DND-41 (cell line): Measurements from ENCODE around the gene SIL1.

Experiments used
- EZH2 ChIP-seq: IDR thresholded peaks from 3 replicates; pipeline ENCODE4 v1.6.1; 2012; ENCODE audit warnings: borderline replicate concordance, low read depth, mild to moderate bottlenecking, moderate library complexity, low read length, inconsistent platforms; ENCODE audit not compliant: severe bottlenecking
- TF ChIP-seq, protein P1 (sequence below): IDR thresholded peaks from 2 replicates; pipeline ENCODE4 v1.5.1; 2012; ENCODE audit warnings: borderline replicate concordance, low read length, moderate library complexity, mild to moderate bottlenecking; ENCODE audit not compliant: poor library complexity, severe bottlenecking; ENCODE audit errors: extremely low read depth

DNA sequence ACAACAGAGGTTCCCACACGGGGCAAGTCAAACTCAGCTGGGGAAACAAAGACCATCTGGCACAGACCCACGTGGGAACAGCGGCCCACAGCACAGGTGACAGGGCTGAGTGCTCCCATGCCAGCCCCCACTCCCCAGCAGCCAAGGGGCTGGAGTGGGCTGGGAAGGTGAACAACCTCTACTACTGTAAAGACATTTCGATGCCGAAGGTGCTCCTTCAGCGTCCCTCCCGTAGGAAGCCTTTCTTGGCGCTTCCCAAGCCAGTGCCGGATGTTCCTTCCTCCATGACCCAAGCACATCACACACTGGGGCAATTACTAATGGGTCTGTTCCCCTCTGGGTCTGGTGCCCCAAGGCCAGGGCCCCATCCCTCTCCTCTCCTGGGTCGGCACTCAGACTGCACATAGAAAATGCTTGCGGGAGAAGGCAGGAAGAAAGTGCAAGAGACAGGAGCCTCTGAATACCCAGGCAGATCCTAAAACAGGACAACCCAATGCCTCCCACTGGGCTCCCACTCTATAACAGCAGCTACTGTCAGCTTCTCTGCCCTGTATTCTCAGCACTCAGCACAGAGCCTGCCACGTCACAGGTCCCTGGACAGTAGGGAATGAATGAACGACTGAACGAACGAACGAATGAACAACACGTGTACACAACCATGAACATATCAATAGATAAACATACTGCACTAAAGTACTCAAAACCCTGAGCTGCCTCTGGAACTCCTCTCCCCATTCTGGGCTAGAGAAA, 246.0 kb downstream of the SIL1 start:
- TF ChIP-seq, protein P1, sequence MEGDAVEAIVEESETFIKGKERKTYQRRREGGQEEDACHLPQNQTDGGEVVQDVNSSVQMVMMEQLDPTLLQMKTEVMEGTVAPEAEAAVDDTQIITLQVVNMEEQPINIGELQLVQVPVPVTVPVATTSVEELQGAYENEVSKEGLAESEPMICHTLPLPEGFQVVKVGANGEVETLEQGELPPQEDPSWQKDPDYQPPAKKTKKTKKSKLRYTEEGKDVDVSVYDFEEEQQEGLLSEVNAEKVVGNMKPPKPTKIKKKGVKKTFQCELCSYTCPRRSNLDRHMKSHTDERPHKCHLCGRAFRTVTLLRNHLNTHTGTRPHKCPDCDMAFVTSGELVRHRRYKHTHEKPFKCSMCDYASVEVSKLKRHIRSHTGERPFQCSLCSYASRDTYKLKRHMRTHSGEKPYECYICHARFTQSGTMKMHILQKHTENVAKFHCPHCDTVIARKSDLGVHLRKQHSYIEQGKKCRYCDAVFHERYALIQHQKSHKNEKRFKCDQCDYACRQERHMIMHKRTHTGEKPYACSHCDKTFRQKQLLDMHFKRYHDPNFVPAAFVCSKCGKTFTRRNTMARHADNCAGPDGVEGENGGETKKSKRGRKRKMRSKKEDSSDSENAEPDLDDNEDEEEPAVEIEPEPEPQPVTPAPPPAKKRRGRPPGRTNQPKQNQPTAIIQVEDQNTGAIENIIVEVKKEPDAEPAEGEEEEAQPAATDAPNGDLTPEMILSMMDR: no peak
- no peak for TF ChIP-seq EZH2
